DOHH2 (cell line): ENCODE data around the gene KIF19.

Source experiments
- H3F3A ChIP-seq: fragments of 200-600 bp; sonication (generic), shearing (Covaris generic); 2 replicates; pipeline ENCODE4 v1.6.0; 2016; ENCODE audit warnings: antibody characterized with exemption, mild to moderate bottlenecking; ENCODE audit not compliant: control insufficient read depth, insufficient read depth
- H3K27ac ChIP-seq: fragments of 200-600 bp; sonication (generic); 2 replicates; pipeline ENCODE4 v1.5.1; 2014; ENCODE audit warnings: low read depth, mild to moderate bottlenecking, low read length, moderate library complexity
- H3K27me3 ChIP-seq: fragments of 200-600 bp; sonication (generic); 2 replicates; pipeline ENCODE4 v1.6.1; 2014; ENCODE audit warnings: mild to moderate bottlenecking, low read length, mixed read lengths; ENCODE audit not compliant: control insufficient read depth
- H3K36me3 ChIP-seq: fragments of 200-600 bp; sonication (generic); 2 replicates; pipeline ENCODE4 v1.6.1; 2014; ENCODE audit warnings: mild to moderate bottlenecking, low read length, moderate library complexity, mixed read lengths; ENCODE audit not compliant: control insufficient read depth
- H3K4me1 ChIP-seq: fragments of 200-600 bp; sonication (generic); 2 replicates; pipeline ENCODE4 v1.6.1; 2014; ENCODE audit warnings: mild to moderate bottlenecking, low read length, mixed read lengths; ENCODE audit not compliant: control insufficient read depth
- H3K4me2 ChIP-seq: fragments of 200-600 bp; sonication (generic); 2 replicates; pipeline ENCODE4 v1.6.0; 2014; ENCODE audit warnings: mild to moderate bottlenecking, low read length, moderate library complexity
- H3K4me3 ChIP-seq: fragments of 200-600 bp; sonication (generic); 2 replicates; pipeline ENCODE4 v1.5.1; 2014; ENCODE audit warnings: mild to moderate bottlenecking, low read length, mixed read lengths
- H3K79me2 ChIP-seq: fragments of 200-600 bp; sonication (generic); 2 replicates; pipeline ENCODE4 v1.6.1; 2014; ENCODE audit warnings: mild to moderate bottlenecking, low read length, mixed read lengths; ENCODE audit not compliant: control insufficient read depth
- H3K9me2 ChIP-seq: fragments of 200-600 bp; sonication (generic); replicated peaks from 2 replicates; pipeline ENCODE4 v1.6.1; 2014; ENCODE audit warnings: mild to moderate bottlenecking, low read length, mixed read lengths; ENCODE audit not compliant: control insufficient read depth
- H3K9me3 ChIP-seq: fragments of 200-600 bp; sonication (generic); 2 replicates; pipeline ENCODE4 v1.6.1; 2014; ENCODE audit warnings: antibody characterized with exemption, low read length, mixed read lengths; ENCODE audit not compliant: control insufficient read depth, insufficient read depth
- H4K20me1 ChIP-seq: fragments of 200-600 bp; sonication (generic); 2 replicates; pipeline ENCODE4 v1.6.0; 2014; ENCODE audit warnings: low read depth, mild to moderate bottlenecking, antibody characterized with exemption, low read length, moderate library complexity; ENCODE audit not compliant: control insufficient read depth, insufficient read depth
- CTCF ChIP-seq: fragments of 200-600 bp; sonication (generic); IDR thresholded peaks from one replicate; pipeline ENCODE4 v1.5.1; 2014; ENCODE audit warnings: antibody characterized with exemption, mild to moderate bottlenecking, low read depth, low read length; ENCODE audit not compliant: poor library complexity, severe bottlenecking
- EZH2phosphoT487 ChIP-seq: fragments of 200-600 bp; sonication (generic); IDR thresholded peaks from 2 replicates; pipeline ENCODE4 v1.6.1; 2017; ENCODE audit warnings: borderline replicate concordance, mild to moderate bottlenecking, antibody characterized with exemption, low read length, moderate library complexity, mixed read lengths

The KIF19 gene

DNA sequence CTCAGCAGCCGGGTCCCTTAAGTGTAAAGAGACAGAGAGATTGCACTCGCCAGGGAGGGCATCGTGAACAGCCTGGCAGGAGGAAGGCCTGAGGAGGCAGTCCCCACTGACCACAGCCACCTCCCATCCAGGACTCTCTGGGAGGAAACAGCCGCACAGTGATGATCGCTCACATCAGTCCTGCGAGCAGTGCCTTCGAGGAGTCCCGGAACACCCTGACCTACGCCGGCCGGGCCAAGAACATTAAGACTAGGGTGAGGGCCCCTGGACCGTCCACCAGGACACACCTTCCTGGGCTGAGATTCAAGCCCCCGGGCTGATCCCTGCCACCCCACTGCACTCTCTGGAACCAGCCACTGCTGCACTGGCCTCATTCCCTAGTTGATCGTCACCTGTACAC, 21.6 kb downstream of the KIF19 start:
- no peak overlapping the region for H3K4me3 ChIP-seq
- H3K36me3 ChIP-seq, result no peaks in the 10 kb centered on the region
- H3K27me3 ChIP-seq, result no peaks in the 10 kb centered on the region
- no peaks in the 10 kb centered on the region for H3F3A ChIP-seq
- H3K27ac ChIP-seq, result no peak overlapping the region
- TF ChIP-seq EZH2phosphoT487 (no peak), CTCF (no peak)
- H3K79me2 ChIP-seq, result no peaks in the 10 kb centered on the region
- no peaks in the 10 kb centered on the region for H3K9me2 ChIP-seq
- no peaks in the 10 kb centered on the region for H4K20me1 ChIP-seq
- no peaks in the 10 kb centered on the region for H3K4me1 ChIP-seq
- no peak overlapping the region for H3K4me2 ChIP-seq
- H3K9me3 ChIP-seq, result no peaks in the 10 kb centered on the region

GRCh38 chr17:74349120-74349519, 23.1 kb downstream of the KIF19 start:
- Histone ChIP-seq H3K36me3 (no peaks in the 10 kb centered on the region), H3K27ac (no peak overlapping the region), H3K4me3 (no peak overlapping the region), H3K4me2 (no peak overlapping the region), H3F3A (no peaks in the 10 kb centered on the region), H3K79me2 (no peaks in the 10 kb centered on the region), H3K9me3 (no peaks in the 10 kb centered on the region), H3K4me1 (no peaks in the 10 kb centered on the region), H3K9me2 (no peaks in the 10 kb centered on the region), H4K20me1 (no peaks in the 10 kb centered on the region), H3K27me3 (no peaks in the 10 kb centered on the region)
- TF ChIP-seq EZH2phosphoT487 (no peak), CTCF (no peak)

- no peak overlapping the region for H3K4me3 ChIP-seq
- no peak overlapping the region for H3K4me2 ChIP-seq
- H3K4me1 ChIP-seq, result no peaks in the 10 kb centered on the region
- no peak overlapping the region for H3K27ac ChIP-seq
- H3F3A ChIP-seq, result no peaks in the 10 kb centered on the region
- H3K9me2 ChIP-seq, result no peaks in the 10 kb centered on the region
- TF ChIP-seq CTCF (no peak), EZH2phosphoT487 (no peak)
- no peaks in the 10 kb centered on the region for H3K79me2 ChIP-seq
- no peaks in the 10 kb centered on the region for H3K36me3 ChIP-seq
- H4K20me1 ChIP-seq, result no peaks in the 10 kb centered on the region
- no peaks in the 10 kb centered on the region for H3K9me3 ChIP-seq
- no peaks in the 10 kb centered on the region for H3K27me3 ChIP-seq
Measured at GRCh38 chr17:74350486-74350885, 24.5 kb downstream of the KIF19 start.
